HG02970 (cell line): ENCODE data around the gene MT1E.
A peak's percentile ranks its signal among the peaks of the same experiment; 100 is the strongest.
"Not testable (repeated sequence)": the region's sequence is repeated elsewhere in the genome, so short reads cannot be mapped to it uniquely, and the experiment has no call there.

Source experiments
- ATAC-seq: cut with Tn5 transposase; IDR thresholded peaks from one replicate; pipeline ENCODE4 v1.9.1; 2021; ENCODE audit warnings: mild to moderate bottlenecking, moderate library complexity, moderate number of reproducible peaks; ENCODE audit not compliant: unreplicated experiment, low FRiP score

Gene MT1E

DNA sequence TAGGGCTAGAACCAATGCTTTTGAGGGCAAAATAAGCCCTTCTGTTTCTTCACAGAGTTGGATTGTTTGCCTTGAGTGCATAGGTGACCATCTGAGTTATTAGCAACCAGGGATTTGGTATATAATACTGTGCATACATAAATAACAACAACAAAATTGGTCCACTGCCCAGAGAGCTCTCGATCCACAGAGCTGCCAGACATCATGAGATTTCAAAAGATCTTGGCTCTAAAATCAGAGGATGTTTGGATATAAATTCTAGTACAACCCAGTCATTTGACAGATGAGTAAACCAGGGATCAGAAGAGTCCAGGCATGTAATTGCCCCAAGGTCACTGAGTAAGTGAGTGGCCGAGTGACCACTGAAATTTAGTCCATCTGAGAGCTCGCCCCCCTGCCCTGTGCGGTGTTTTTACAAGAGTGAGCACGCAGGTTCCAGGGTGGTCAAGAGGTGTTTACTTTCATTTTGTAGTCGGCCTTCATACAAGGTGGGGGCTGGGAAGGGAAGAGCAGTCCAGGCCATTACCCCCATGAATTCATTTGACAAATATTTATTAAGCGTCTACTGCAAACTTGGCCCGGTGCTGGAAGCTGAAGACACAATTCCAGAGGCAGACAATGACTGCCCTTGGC, 19.0 kb upstream of the MT1E start:
- no peak for ATAC-seq

DNA sequence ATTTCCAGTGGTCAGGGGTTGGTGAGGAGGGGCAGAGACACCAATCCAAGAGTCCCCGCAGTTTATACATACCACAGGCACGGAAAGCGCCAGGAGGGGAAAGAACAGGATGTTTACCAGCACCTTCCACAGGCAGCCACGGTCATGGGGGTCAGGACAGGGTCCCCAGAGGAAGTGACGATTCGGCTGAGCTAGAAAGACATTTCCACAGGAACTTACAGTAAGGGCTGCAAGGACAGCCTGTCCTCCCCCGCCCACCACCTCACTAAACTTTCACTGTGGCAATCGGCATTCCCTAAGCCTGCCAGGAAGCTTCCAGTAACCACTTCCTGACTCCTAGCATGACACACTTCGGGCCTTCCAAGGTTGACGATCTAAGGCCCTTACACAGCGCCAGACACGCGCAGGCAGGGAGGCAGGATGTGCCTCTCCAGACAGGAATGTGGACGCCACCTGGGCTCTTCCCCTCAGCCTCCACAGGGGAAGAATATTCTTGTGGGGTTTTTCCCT, 18.4 kb upstream of the MT1E start:
- no peak for ATAC-seq

DNA sequence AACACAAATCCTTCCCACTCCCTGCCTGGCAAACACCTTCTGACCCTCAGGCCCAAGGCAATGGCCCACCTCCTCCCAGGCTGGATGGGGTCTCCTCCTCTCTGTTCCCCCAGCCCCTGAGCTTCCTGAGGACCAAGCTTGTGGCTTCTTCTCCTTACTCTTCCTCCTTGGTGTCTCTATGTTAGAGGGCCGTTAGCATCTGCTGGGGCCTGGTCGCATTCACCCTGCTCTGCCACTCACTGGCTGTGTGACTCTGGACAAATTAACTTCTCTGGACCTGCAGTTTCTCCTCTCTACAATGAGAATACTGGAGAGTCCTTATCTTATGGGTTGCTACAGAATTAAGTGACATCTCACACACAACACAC, 17.9 kb upstream of the MT1E start:
- no peak for ATAC-seq

DNA sequence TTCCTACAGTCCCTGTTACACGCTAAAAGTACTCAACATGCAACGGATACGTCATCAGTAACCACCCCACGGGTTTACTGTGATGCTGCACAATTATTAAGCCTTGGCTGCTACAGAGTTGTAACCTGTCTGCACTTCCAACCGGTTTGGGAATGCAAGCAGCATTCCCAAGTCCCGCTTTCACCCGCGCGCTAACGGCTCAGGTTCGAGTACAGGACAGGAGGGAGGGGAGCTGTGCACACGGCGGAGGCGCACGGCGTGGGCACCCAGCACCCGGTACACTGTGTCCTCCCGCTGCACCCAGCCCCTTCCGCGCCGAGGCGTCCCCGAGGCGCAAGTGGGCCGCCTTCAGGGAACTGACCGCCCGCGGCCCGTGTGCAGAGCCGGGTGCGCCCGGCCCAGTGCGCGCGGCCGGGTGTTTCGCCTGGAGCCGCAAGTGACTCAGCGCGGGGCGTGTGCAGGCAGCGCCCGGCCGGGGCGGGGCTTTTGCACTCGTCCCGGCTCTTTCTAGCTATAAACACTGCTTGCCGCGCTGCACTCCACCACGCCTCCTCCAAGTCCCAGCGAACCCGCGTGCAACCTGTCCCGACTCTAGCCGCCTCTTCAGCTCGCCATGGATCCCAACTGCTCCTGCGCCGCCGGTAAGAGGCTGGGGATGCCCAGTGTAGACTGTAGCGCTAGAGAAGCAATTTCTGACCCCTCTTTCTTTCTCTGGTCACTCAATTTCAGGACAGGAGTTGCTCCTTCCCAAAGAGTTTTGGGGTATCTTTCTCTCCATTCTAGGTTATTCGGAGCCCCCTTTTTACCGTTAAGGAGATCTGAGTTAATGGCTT, 17.3 kb upstream of the MT1E start, which contains the start of gene MT2A:
Gene MT2A (plus strand): TSS at position 542 of the 833 bp plus-strand sequence. CDS start 72 bp downstream, at position 614.
- peak; percentile 68 for ATAC-seq

DNA sequence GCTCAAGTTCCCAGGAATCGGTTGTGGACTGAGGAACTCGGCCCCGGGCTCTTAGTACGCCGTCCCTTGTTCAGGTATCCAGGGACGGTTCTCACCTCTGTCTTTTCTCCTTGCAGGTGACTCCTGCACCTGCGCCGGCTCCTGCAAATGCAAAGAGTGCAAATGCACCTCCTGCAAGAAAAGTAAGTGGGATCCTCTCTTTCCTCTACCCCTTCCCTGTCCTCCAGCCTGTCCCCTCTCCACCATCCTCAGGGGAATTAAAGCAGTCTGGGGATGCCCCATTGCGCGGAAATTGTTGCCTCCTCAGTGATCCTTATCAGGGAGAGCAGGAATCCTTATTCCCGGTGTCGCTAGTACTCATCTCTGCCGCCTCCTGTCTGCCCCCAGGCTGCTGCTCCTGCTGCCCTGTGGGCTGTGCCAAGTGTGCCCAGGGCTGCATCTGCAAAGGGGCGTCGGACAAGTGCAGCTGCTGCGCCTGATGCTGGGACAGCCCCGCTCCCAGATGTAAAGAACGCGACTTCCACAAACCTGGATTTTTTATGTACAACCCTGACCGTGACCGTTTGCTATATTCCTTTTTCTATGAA, 16.6 kb upstream of the MT1E start:
- no peak for ATAC-seq

DNA sequence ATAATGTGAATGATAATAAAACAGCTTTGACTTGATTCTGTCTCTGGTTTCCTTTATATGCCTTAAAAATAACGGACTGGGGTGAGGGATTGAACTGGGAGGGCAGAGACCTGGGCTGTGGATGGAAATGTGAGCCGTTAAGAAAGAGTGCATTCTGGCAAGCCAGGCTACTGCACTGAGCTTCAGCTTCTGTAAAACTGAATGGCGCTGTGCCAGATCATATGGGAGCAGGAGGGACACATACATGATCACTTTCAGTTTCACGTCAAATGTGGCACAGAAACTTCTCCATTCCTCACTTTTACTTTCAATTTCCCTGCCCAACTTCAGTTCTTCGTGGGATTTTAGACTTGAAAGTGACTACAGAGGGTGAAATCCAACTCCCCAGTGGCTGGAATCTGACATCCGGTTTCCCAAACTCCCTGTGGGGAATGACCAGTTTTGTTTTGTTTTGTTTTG, 16.1 kb upstream of the MT1E start:
- no peak for ATAC-seq

DNA sequence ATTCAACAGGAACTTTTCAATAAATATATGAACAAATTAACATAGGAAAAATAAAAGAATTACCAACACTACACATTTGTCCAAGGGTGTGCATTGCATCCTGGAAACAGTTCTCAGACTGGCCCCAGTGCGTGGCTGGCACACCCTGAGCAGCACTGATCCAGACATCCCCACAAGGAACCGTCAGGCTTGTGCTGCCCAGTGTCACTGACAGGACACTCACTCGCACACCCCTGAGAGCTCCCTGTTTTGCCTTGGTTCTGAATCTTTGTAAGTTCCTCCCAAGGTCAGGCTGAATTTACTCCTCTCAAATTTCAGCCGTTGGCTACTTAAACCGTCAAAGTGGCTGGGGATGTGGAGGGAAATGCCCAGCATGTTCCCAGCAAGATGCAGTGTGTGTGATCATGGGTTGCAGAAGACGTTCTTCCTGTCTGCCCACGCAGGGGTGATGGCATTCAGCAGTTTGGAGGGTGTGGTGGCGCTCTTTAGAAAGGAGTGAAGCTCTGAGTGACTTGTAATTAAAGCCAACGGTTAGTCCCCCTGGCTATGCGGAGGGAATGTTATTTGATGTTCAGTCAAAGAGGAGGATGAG, 15.5 kb upstream of the MT1E start:
- ATAC-seq = no peak

DNA sequence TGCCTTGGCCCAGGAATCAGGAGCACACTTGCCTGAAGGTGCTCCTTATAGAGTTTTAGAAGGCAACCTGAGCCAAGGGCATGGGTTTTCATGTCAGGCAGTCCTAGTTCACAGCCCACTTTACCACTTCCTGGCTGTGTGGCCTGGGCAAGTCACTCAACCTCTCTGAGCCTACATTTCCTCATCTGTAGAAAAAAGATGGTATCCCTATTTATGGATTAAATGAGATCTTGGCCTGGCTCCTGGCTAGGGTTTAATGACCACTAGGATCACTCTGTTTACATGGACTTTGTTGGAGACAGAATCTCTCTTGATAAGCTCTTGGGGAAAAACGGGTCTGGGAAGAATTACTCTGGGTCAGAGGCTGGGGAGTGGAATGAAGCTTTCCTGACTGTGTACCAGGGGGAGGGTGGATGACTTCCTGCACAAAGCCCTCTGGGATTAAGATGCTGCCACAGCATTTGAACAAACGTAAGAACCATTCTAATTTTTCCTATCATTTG, 14.9 kb upstream of the MT1E start:
- no peak for ATAC-seq

DNA sequence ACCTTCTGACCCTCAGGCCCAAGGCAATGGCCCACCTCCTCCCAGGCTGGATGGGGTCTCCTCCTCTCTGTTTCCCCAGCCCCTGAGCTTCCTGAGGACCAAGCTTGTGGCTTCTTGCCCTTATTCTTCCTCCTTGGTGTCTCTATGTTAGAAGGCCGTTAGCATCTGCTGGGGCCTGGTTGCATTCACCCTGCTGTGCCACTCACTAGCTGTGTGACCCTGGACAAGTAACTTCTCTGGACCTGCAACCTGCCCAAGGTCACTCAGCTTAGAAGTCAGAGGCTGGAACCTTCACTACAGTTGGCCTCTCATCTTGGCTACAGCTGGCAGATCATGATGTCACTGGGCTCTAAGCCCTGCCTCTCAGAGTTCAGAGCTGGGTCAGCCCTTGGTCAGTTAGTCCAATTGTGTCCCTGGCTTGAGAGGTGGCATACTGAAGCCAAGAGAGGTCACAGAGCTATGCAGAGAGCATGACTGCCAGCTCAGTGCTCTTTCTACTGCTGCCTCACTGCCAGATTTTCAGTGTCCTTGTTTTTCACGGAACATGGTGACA, 14.2 kb upstream of the MT1E start:
- ATAC-seq = no peak

DNA sequence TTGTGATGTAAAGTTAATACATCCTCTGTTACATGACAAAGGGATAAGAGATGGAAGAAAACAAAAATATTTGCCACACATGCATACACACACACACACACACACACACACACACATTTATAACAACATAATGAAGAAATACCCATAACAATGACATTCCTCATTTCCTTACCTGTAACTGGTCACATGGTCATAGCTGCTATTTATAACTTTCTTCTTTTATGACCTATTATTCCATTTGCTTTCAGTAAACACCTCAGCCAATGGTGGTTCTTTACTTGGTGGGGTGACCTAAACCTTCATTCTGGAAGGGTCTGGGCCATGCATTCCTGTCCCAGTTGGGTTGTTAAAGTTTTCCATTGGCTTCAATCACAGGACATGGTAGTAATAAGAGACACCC, 11.9 kb upstream of the MT1E start:
- ATAC-seq = no peak

DNA sequence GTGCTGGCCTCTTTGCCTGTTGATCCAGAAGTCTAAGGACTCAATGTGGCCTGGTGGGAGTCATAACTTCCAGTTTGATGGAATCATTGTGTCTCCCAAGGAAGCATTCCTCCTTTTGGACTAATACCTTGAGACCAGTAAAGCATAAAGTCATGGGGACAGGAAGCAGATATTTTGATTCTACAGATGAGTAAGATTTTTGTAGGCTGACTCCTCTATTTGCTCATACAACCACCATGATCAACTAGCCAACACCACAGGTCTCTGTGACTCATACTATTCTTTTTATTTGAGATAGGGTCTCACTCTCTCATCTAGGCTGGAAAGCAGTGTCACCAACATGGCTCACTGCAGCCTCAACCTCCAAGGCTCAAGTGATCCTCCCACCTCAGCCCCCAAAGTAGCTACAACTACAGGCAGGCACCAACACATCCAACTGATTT, 11.0 kb upstream of the MT1E start:
- no peak for ATAC-seq

DNA sequence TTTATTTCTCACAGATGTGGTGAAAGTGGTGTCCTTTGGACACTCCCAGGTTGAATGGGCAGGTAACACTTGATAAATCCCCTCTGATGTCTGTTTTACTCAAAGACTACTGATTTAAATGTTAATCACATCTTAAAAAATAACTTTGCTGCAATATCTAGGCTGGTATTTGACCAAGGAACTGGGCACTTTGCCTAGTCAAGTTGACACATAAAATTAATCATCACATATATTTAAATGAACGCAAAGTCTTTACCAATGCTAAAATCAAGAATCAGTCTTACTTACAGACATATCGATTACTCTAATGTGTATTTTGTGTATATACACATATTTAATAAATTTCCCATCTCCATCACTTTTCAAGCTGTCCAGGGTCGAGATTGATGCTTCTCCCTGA, 10.2 kb upstream of the MT1E start:
- no peak for ATAC-seq

DNA sequence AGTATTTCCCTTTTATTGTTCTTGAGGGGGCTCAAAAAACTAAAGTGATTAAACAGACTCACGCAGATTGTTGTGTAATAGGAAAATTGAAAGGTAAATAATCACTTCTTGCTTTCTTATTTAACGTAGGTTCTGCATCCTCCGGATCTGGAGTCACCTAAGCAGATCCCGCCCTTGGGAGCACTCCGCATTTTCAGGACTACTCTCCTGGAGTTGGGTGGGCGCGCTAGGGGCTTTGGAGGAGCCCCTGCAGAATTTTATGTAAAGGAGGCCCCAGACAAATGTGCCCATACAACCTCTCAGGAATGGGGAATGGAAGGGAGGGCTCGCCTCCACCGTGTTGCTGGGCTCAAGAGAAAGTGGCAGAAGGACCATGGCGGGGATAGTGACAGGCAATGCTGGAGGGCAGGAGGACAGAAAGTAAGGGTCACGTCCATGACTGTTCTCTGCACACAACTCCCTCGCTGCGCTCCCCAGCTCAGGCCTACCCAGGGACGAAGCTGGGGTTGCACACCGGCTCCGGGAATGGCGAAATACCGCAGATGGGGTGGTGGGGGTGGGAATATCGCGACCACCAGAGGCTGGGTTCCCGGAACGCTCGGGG, 8.9 kb upstream of the MT1E start:
- ATAC-seq = no peak

DNA sequence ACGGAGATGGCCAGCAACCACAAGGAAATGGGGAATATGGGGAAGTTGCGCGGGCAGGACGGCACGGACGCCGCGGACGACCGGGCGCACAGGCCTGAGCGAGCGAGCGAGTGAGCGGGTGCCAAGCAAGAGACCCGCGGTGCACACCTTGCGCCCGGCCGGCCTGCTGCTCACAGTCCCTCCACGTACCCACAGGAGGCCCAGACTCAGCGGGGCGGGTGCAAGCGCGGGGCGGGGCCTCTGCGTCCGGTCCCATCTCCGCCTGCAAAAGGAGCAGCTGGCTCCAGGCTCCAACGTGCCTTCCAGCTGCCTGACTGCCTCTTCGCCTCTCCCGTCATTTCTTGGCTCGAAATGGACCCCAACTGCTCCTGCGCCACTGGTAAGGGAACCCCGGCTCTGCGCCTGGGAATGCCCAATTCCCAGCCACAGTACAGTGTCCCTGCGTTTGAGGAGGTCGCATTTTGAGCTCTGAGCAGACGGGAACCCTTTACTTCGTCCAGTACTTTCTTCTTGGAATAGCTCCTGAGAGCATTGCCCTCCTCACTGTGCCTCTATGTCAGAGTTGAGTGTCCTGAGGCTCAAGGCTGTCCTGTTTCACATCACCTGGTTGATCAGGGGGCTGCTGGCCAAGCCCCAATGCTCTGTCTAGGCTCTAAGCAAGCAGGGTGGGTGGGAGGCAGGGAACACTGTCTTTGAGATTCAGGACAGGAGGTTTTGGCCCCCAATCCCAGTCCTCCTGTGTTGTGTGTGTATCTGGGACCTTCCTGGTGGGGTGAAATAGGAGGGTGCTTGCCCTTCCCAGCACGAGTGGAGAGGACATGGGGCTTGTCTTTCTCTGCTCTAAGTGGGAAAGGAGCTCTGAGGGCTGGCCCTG, 8.1 kb upstream of the MT1E start:
- no peak for ATAC-seq

DNA sequence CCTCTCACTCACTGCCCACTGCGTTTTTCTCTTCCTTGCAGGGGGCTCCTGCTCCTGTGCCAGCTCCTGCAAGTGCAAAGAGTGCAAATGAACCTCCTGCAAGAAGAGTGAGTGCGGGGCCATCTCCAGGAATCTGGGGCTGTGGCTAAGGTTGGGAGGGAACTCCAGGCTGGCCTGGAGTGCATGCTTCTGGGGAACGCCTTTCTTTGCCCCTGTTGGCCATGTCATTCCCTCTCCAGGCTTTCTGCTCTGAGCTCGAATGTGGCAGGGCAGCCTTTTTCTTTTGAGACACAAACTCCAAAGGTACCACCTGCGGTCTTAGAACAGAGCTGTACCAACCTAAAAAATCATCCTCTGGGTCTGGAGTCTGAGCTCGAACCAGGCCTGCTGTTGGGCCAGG, 7.4 kb upstream of the MT1E start:
- no peak for ATAC-seq

DNA sequence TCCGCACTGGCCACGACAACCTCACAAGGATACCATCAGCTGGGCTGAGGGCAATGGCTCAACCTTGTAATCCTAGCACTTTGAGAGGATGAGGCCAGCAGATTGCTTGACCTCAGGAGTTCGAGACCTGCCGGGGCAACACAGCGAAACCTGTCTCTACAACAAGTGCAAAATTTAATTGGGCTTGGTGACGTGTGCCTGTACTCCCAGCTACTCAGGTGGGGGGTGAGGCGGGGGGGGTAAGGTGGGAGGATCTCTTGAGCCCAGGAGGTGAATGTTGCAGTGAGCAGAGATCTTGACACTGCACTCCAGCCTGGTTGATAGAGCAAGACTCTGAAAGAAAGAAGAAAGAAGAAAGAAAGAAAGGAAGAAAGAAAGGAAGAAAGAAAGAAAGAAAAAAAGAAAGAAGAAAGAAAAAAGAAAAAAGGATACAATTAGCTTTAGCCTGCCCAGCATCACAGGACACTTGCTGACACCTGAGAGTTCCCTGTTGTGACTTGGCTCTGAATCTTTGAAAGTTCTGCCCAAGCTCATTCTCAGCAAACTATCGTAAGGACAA, 5.2 kb upstream of the MT1E start:
- no peak for ATAC-seq

DNA sequence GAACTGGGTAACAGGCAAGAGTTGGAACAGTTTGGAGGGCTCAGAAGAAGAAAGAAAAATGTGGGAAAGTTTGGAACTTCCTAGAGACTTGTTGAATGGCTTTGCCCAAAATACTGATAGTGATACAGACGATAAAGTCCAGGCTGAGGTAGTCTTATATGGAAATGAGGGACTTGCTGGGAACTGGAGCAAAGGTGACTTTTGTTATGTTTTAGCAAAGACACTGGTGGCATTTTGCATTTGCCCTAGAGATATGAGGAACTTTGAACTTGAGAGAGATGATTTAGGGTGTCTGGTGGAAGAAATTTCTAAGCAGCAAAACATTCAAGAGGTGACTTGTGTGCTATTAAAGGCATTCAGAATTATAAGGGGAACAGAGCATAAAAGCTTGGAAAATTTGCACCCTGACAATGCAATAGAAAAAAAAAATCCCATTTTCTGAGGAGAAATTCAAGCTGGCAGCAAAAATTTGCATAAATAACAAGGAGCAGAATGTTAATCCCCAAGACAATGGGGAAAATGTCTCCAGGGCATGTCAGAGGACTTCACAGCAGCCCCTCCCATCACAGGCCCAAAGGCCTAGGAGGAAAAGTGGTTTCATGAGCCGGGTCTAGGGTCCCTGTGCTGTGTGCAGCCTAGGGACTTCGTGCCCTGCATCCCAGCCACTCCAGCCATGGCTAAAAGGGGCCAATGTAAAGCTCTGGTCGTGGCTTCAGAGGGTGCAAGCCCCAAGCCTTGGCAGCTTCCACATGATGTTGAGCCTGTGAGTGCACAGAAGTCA, 3.7 kb upstream of the MT1E start:
- not testable (repeated sequence) for ATAC-seq

DNA sequence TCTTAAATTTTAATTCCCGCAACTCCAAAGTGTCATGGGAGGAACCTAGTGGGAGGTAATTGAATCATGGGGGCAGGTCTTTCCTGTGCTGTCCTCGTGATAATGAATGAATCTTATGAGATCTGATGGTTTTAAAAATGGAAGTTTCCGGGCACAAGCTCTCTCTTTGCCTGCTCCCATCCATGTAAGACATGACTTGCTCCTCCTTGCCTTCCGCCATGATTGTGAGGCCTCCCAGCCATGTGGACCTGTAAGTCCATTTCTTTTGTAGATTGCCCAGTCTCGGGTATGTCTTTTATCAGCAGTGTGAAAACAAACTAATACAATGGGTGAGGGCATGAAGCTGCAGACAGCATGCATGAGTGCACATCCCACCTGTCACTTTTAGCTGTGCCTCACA, 2.4 kb upstream of the MT1E start:
- ATAC-seq = not testable (repeated sequence)
